ENCODE results near the gene STK24.

Gene STK24

DNA sequence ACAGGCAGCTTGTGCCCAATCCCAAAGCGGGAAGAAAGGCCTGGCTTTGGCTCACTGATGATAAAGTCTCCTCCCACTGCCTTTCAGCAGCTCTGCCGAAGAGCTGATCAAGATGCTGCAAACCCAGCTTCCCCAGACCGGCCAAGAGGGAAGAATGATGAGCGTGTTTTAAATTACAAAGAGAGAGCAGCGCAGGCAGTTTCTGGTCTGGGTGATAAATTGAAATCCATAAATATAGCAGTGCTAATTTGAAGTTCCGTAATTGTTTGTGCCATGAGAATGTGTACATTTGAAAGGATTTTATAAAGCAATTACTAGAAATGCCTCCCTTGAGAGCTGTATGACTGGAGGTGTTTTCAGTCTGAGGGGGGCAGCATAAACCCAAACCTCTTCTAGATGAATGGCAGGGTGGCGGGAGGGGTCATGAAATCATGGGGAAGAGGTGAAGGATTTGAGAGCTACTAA lies 171.8 kb downstream of the STK24 start:
- DNase-seq (ENCODE audit: low read depth), result no peak
- H3K4me3 ChIP-seq (ENCODE audit: low read depth, low read length), result no peak overlapping the region
- TF ChIP-seq, protein P1, sequence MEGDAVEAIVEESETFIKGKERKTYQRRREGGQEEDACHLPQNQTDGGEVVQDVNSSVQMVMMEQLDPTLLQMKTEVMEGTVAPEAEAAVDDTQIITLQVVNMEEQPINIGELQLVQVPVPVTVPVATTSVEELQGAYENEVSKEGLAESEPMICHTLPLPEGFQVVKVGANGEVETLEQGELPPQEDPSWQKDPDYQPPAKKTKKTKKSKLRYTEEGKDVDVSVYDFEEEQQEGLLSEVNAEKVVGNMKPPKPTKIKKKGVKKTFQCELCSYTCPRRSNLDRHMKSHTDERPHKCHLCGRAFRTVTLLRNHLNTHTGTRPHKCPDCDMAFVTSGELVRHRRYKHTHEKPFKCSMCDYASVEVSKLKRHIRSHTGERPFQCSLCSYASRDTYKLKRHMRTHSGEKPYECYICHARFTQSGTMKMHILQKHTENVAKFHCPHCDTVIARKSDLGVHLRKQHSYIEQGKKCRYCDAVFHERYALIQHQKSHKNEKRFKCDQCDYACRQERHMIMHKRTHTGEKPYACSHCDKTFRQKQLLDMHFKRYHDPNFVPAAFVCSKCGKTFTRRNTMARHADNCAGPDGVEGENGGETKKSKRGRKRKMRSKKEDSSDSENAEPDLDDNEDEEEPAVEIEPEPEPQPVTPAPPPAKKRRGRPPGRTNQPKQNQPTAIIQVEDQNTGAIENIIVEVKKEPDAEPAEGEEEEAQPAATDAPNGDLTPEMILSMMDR (IDR thresholded peaks at IDR 0.05; ENCODE audit: low read depth, low read length, missing control alignments), result no peak

DNA sequence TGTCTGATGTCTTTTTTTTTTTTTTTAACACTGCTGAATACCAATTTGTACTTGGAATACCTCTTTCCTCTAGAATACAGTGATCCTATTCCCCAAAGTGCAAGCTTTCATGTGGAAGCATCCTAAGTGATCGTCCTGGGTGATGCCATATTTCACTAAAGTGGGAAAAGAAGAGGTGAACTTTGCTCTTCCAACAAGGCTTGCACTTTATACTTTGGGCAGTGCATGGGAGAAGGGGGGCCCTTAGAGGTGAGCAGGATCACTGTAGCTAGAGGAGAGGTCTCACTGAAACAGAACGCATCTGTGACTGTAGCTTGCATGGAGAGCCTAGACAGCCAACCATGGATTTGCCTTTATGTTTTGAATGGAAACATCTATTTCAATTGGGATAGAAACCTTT lies 173.8 kb downstream of the STK24 start:
- DNase-seq (ENCODE audit: low read depth), result no peak
- H3K4me3 ChIP-seq (ENCODE audit: low read depth, low read length), result no peak overlapping the region
- TF ChIP-seq, protein P1 (IDR thresholded peaks at IDR 0.05; ENCODE audit: low read depth, low read length, missing control alignments), result no peak

DNA sequence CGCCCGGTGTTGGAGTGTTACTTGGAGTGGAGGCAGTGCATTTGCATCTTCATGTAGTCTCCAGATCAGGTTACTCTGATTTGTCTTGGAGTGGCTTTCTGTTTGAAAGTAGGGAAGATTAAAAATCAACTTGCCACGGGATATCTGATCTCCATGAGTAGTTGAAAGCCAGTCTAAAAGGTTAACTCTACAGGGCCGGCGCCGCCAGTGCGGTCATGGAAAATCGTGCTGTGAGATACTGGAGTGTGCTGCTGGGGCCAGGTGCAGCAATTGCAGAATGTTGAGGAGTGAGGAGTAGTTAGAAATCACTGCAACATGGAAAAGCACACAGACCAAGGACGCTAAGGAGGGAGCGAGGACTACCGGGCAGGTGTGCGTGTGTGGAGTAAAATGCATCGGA lies 175.0 kb downstream of the STK24 start:
- H3K4me3 ChIP-seq (ENCODE audit: low read depth, low read length), result no peak overlapping the region
- DNase-seq (ENCODE audit: low read depth), result no peak

DNA sequence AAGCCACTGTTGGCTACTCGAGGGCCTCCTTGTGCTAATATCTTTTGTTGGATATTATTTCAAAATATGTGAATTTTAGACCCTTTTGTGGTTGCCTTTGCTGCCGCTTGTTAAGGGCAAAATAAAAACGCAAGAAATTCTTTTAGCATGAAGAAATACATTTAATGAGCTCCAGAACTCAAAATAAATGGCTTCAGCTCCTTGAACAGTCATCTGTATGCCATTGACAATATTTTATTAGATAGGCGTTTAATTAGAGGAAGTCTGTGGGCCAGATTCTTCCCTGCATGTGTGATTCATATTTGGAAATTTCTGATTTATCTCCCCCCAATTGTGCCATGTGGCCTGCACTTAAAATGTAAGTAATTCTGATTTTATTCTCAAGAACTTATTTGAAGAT lies 177.2 kb downstream of the STK24 start:
- DNase-seq (ENCODE audit: low read depth), result no peak
- TF ChIP-seq, protein P1 (IDR thresholded peaks at IDR 0.05; ENCODE audit: low read depth, low read length, missing control alignments), result no peak

More for the DNA sequence above, 175.0 kb downstream of the STK24 start:
- TF ChIP-seq, protein P1 (IDR thresholded peaks at IDR 0.05; ENCODE audit: low read depth, low read length, missing control alignments), result no peak

DNA sequence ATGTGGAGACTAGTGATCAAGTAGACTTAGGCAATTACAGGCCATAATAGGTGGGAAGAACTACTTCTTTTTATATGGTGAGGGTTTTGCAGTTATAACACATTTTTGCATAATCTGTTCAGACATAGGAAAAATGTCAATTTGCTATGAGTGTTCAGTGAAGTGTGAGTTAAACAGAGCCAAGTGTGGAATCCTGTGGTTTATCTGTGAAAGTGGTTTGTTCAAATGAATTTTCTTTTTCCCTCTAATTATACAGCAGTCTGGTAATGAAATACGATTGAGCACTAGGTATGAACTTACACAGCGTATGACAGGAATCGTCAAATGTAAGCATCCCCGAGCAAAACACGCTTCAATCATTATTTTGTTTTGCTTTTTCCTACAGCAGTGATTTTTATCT lies 178.3 kb downstream of the STK24 start:
- TF ChIP-seq, protein P1 (IDR thresholded peaks at IDR 0.05; ENCODE audit: low read depth, low read length, missing control alignments), result no peak
- DNase-seq (ENCODE audit: low read depth), result no peak
- H3K4me3 ChIP-seq (ENCODE audit: low read depth, low read length), result no peak overlapping the region

More for the DNA sequence above, 177.2 kb downstream of the STK24 start:
- H3K4me3 ChIP-seq (ENCODE audit: low read depth, low read length), result no peak overlapping the region

DNA sequence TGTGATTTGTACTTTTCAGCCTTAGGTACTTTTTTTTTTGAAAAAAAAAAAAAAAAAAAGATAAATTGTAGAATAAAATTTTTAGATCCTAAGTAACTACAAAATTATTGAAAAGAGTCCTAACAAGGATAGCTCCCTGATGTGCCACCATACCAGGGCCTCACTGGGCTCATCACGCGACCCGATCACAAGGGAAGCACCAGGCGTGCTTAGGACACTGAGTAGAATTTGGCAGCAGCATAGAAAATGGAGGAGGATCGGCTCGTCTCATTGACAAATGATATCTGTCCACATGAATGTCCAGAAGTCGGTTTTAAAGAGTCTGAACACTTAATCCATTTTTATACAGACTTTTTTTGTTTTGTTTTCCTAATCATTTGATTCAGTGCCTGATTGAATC lies 179.0 kb downstream of the STK24 start:
- no peak overlapping the region for H3K4me3 ChIP-seq (ENCODE audit: low read depth, low read length)
- TF ChIP-seq, protein P1 (IDR thresholded peaks at IDR 0.05; ENCODE audit: low read depth, low read length, missing control alignments), result no peak
- no peak for DNase-seq (ENCODE audit: low read depth)

DNA sequence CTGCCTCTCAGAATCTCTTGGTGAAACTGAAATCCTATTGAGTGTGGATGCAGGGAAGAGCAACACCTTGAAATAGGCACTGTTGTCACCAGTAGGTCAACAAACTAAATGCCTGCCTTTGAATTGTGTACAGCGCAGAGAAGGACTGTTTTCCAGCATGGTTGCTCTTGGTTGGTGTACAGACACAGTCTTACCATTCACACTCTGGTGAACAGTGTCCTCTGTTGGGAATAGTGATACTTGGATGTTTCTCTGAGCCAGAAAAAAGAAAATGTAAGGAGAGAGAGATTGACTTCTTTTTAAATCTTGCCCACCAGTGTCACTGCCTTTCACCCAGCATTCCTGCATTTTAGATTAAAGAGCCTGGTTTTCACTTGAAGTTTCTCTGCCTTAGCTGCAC lies 179.7 kb downstream of the STK24 start:
- TF ChIP-seq, protein P1 (IDR thresholded peaks at IDR 0.05; ENCODE audit: low read depth, low read length, missing control alignments), result no peak
- H3K4me3 ChIP-seq (ENCODE audit: low read depth, low read length), result no peak overlapping the region
- no peak for DNase-seq (ENCODE audit: low read depth)
